Suppressor macrophage treated with lipopolysaccharide for 4 hours (primary cell): ENCODE measurements around the gene C1QTNF1.

ENCODE experiments used
- DNase-seq: peaks from one replicate; pipeline ENCODE4 v3.0.0-alpha.2; 2020

The C1QTNF1 gene

GRCh38 chr17:79097226-79098055 lies 73.5 kb downstream of the C1QTNF1 start:
- DNase-seq, result no peak

- no peak for DNase-seq
Measured at GRCh38 chr17:79098282-79098867, 74.4 kb downstream of the C1QTNF1 start.
